ENCODE data around the gene RYR3. TPM values are rescaled to one million over a fixed set of nuclear protein-coding genes. Genes with fewer than 3 reads are reported as not detected.
A peak's percentile ranks its signal among the peaks of the same experiment; 100 is the strongest.

Gene RYR3
- total RNA-seq, 2 experiments from 2014 or later, result not detected

DNA sequence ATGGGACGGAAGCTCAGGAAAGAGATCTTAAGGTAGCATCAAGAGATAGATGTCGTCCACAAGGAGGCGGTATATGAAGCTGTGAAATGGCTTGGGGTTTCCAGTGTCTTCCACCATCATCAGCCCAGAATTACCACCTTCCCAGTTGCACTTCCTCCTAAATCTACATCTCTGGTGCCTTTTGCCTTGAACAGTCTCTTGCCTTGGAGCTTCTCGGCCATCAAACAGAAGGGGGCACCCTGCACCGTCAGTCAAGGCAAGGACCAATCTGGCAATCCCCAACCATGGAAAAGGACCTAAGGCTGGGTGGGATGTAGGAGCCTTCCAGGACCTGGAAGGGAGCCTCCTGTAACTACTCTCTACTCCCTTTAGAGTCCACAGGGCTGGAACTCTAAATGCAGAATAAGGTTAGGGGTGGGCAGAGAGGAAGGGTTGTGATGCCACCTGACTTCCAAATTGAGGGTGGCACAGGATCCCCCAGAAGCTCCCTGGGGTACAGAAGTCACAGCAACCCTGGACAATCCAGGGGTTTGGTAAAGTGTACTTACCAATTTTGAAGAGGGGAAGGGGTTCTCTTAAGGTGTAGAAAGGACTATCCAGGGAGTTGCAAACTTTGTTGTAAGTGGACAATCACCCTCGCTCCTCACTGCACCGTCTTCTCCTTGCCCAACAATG, 1.0 kb upstream of the RYR3 start:
- Mint-ChIP-seq H3K27me3 (peaks cover 36% of the 10 kb centered on the region), H3K4me3 (no peak overlapping the region), H3K4me1 (ENCODE audit: low read depth) (no peaks in the 10 kb centered on the region), H3K9me3 (no peaks in the 10 kb centered on the region), H3K36me3 (ENCODE audit: low read depth) (no peaks in the 10 kb centered on the region), H3K27ac (no peak overlapping the region)
- TF ChIP-seq CTCF (IDR thresholded peaks at IDR 0.05), result no peak
- ATAC-seq (no peak), DNase-seq (no peak)
- ChIA-PET POLR2A (interaction anchor here (0.6 to 0.7 kb wide), 2 partner anchors 27 to 703 kb away, joined by 3 read pairs; no protein-coding TSS in a partner anchor), CTCF (interaction anchor here (0.8 to 1.1 kb wide), 2 partner anchors 9 to 391 kb away, joined by 3 read pairs; no protein-coding TSS in a partner anchor)
- intact Hi-C loops (cut with micrococcal nuclease), result loop anchor here (5.0 to 10.0 kb wide), 2 partner anchors 75 to 393 kb away; no protein-coding TSS in a partner anchor

- TF ChIP-seq CTCF (IDR thresholded peaks at IDR 0.05), result no peak
- DNase-seq, result peak; percentile 4
- ChIA-PET CTCF (no interaction called here), POLR2A (no interaction called here)
- intact Hi-C loops (cut with micrococcal nuclease), result no loop called here
- peaks cover 33% of the 10 kb centered on the region for H3K27me3 Mint-ChIP-seq
- ATAC-seq, result no peak
- H3K9me3 Mint-ChIP-seq, result no peaks in the 10 kb centered on the region
- H3K4me1 Mint-ChIP-seq (ENCODE audit: low read depth), result no peaks in the 10 kb centered on the region
- no peaks in the 10 kb centered on the region for H3K36me3 Mint-ChIP-seq (ENCODE audit: low read depth)
- H3K4me3 Mint-ChIP-seq, result no peak overlapping the region
- no peak overlapping the region for H3K27ac Mint-ChIP-seq
These were observed 675 bp downstream of the RYR3 start for GRCh38 chr15:33311312-33311971.

DNA sequence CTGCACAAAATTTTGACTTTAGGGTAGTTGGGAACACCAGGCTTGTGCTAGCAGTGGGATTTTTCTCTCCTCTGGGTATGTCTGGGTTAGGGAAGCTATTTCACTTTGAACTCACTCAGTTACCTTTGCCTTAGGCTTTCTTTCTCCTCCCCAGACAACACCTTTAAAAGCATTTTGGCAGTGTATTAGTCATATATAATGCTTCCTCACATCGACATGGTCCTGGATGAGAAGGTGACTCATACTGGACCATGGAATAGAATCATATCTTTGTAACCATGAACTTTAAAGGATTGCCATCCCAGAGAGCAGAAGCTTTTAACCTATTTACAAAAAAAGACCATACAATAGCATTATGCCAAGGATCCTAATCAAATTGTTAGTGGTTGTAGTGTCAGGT, 2.7 kb downstream of the RYR3 start:
- peaks cover 33% of the 10 kb centered on the region for H3K27me3 Mint-ChIP-seq
- DNase-seq, result no peak
- ChIA-PET CTCF (no interaction called here), POLR2A (no interaction called here)
- no peak overlapping the region for H3K27ac Mint-ChIP-seq
- no peak overlapping the region for H3K4me3 Mint-ChIP-seq
- H3K36me3 Mint-ChIP-seq (ENCODE audit: low read depth), result no peaks in the 10 kb centered on the region
- intact Hi-C loops (cut with micrococcal nuclease), result no loop called here
- H3K4me1 Mint-ChIP-seq (ENCODE audit: low read depth), result no peaks in the 10 kb centered on the region
- no peak for TF ChIP-seq CTCF (IDR thresholded peaks at IDR 0.05)
- no peaks in the 10 kb centered on the region for H3K9me3 Mint-ChIP-seq
- no peak for ATAC-seq

DNA sequence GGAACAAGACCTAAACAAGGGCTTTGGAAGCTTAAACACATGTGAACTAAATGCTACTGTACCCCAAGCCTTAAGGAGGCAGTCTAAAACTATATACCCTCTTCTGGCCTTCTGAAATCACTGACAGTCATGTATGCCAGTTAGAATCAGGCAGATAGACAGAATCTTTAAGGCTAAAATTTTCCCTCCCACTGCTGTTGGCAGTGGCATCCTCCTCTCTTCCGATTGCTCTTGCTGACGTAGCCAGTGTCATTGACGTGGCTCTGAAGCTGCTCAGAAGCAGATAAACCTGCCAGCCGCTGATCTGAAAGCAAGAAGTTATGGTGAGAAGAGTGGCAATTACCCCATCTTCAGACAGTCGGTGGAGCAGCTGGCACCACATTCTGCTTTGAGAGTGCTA, 3.3 kb downstream of the RYR3 start:
- TF ChIP-seq CTCF (IDR thresholded peaks at IDR 0.05), result no peak
- no peak for ATAC-seq
- Mint-ChIP-seq H3K4me1 (ENCODE audit: low read depth) (no peaks in the 10 kb centered on the region), H3K4me3 (no peak overlapping the region), H3K27ac (no peak overlapping the region), H3K9me3 (no peaks in the 10 kb centered on the region), H3K27me3 (peaks cover 30% of the 10 kb centered on the region), H3K36me3 (ENCODE audit: low read depth) (no peaks in the 10 kb centered on the region)
- intact Hi-C loops (cut with micrococcal nuclease), result no loop called here
- ChIA-PET CTCF (no interaction called here), POLR2A (no interaction called here)
- no peak for DNase-seq

- peaks cover 22% of the 10 kb centered on the region for H3K27me3 Mint-ChIP-seq
- DNase-seq, result no peak
- intact Hi-C loops (cut with micrococcal nuclease), result no loop called here
- H3K9me3 Mint-ChIP-seq, result no peaks in the 10 kb centered on the region
- H3K27ac Mint-ChIP-seq, result no peak overlapping the region
- no peaks in the 10 kb centered on the region for H3K4me1 Mint-ChIP-seq (ENCODE audit: low read depth)
- H3K4me3 Mint-ChIP-seq, result no peak overlapping the region
- TF ChIP-seq CTCF (IDR thresholded peaks at IDR 0.05), result no peak
- H3K36me3 Mint-ChIP-seq (ENCODE audit: low read depth), result no peaks in the 10 kb centered on the region
- no peak for ATAC-seq
- ChIA-PET CTCF (interaction anchor here (0.7 kb wide), 1 partner anchor 21 kb away, joined by 4 read pairs; no protein-coding TSS in a partner anchor), POLR2A (no interaction called here)
These were observed 4.3 kb downstream of the RYR3 start for GRCh38 chr15:33315044-33315443.
